Activated CD4-positive, alpha-beta T cell treated with anti-CD3 and anti-CD28 coated beads, Interleukin-10, Interleukin-2, amounts not matched to agents 100 ng/mL and 50 ng/mL, durations not matched to agents 16 hours and 8 hours (primary cell): ENCODE data around the gene MRI1.

Experiments used
- DNase-seq: peaks from one replicate; pipeline ENCODE4 v3.0.0-alpha.2; 2020

The MRI1 gene

DNA sequence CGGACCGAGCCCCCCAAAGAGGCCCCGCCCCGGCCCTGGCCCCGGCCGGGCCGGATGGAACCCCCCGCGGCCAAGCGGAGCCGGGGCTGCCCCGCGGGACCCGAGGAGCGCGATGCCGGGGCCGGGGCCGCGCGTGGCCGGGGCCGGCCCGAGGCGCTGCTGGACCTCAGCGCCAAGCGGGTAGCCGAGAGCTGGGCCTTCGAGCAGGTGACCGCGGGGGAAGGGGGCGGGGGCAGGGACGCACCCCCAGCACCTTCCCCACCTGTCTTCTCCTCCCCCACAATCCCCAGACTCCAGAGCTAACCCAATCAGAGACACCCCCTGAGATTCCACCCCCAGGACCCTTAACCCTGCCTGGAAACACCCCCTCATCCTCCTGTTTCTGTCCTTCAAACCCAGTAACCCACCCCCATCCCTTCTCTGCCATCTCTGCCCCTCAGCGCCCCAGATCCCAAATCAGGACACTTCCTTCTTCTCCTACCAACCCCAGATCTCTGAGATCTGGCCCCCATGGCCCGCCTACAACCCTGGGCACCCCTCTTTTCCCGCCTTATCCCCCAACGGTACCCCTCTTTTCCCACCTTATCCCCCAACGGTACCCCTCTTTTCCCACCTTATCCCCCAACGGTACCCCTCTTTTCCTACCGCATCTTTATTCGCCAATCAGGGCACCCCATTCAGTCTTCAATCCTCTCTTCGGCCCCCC is 31.4 kb downstream of the MRI1 start:
- DNase-seq = no peak

DNA sequence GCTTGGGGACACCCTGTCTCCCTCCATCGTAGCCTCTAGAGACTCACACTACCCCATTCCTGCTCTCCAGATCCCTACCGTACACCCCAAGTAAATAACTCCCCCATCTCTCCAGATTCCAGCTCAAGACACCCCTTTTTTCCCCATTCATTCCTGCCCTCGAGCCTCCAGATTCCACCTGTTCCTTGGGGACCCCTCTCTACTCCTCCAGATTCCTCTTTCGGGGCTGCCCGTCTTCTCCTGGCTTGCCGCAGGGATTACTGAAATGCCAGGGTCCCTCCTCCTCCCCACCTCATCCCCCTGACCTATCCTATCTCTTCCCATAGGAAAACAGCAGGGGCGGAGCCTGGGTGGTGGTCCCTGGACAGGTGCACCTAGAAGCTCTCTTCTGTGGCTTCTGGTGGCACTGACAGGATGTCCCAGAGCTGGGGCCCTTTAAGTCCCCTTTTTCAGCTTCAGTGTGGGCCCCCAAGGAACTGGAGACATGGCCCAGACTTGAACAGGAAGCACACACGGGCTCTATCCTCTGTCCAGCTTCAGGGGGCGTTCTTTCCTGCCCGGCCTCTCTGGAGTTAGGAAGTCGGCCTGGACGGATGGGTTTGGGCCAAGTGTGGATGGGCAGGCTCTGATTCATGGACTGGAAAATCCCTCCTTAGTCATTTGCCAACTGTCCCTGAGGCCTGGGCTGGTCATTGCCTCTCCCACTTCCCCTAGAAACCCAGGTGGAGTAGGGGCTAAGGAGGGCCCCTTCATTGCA is 32.2 kb downstream of the MRI1 start:
- DNase-seq = no peak

- DNase-seq = no peak
Observed at GRCh38 chr19:13797058-13797440, 32.7 kb downstream of the MRI1 start.

DNA sequence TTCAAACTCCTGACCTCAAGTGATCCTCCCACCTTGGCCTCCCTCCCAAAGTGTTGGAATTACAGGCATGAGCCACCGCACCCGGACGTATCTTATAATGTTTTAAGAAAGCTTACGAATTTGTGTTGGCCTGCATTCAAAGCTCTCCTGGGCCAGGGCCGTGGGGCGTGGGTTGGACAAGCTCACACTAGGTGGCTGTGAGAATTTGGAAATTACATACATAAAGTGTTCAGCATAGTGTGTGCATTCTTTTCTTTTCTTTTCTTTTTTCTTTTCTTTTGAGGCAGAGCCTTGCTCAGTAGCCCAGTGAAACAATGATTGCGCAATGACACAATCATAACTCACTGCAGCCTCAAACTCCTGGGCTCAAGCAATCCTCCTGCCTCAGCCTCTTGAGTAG is 33.5 kb downstream of the MRI1 start:
- DNase-seq = no peak

- DNase-seq = no peak
Observed at GRCh38 chr19:13799669-13800068, 35.3 kb downstream of the MRI1 start.

DNA sequence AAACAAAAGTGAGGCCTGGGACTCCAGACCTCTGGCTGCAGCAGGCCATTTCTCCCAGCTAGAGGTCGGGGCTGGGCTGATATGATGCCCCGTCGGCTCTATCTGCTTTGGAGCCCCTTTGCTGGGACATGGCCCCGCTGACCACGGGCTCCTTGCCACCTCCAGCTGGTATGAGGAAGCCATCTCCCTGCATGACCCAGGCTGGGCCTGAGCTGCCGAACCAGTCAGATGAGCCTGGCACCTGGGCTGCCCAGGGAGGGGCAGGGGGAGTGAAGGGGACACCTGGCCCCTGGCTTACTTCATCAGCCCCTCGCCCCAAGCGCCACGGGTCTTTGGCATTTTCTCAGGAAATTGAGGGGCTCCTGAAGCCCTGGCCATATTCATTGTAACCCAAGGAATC is 38.7 kb downstream of the MRI1 start:
- DNase-seq = no peak

GRCh38 chr19:13804830-13805683 is 40.7 kb downstream of the MRI1 start:
- DNase-seq = no peak

DNA sequence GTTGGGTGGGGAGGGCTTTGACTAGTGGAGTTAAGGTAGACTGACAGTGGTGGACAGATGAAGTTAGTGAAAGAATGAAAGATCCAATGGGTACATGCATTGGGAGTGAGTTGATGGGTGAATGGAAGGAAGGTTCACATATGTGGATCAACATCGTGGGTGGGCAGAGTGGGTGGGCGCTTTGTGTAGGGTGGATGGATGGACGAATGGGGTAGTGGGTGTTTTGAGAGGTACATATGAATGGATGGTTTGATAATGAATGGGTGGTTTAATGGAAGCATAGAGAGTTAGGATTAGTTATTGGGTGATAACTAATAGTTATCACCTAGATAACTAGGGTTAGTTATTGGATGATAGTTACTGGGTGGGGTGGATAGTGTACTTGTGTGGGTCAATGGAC is 42.4 kb downstream of the MRI1 start:
- DNase-seq = no peak

GRCh38 chr19:13807421-13808021 is 43.2 kb downstream of the MRI1 start:
- no peak for DNase-seq

- DNase-seq = no peak
Observed at GRCh38 chr19:13808856-13809255, 44.5 kb downstream of the MRI1 start.

- no peak for DNase-seq
Observed at GRCh38 chr19:13812544-13812943, 48.2 kb downstream of the MRI1 start.

DNA sequence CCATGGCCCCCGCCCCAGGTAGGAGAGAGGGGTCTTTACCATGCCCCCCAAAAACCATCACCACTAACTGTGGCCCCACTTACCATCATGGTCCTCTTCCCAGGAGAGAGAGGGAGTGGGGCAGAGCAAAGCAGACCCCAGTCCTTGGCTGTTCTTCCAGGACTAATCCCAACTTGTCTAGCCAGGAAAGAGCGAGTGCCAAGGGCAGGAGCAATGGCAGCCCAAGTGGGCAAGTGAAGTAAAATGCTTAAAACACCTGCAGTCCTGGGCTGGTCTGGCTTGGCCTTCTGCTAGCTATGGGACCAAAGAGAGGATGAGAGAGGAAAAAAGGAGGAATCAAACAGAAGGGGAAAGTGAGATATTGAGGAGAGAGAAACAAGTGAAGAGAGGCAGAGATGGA is 48.8 kb downstream of the MRI1 start:
- no peak for DNase-seq

DNA sequence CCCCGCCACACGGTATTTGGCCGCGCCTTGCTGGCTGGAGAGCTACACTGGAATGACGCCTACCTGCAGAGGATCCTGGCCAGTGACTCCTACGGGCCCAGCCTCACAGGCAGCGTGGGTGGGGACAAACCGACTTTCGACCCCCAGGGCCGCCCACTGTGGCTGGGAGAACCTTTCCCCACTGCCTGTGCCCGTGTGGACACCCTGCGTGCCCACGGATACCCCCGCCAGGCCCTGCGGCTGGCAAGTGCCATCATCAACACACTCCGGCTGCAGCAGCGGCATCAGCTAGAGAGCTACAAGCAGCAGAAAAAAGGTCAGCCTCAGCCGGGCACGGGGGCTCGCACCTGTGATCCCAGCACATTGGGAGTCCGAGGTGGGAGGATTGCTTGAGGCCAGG is 50.2 kb downstream of the MRI1 start:
- DNase-seq = no peak

- DNase-seq = no peak
Observed at GRCh38 chr19:13817018-13817614, 52.8 kb downstream of the MRI1 start.

- DNase-seq = no peak
Observed at GRCh38 chr19:13817615-13818371, 53.5 kb downstream of the MRI1 start.

GRCh38 chr19:13819238-13819637 is 54.9 kb downstream of the MRI1 start:
- no peak for DNase-seq

DNA sequence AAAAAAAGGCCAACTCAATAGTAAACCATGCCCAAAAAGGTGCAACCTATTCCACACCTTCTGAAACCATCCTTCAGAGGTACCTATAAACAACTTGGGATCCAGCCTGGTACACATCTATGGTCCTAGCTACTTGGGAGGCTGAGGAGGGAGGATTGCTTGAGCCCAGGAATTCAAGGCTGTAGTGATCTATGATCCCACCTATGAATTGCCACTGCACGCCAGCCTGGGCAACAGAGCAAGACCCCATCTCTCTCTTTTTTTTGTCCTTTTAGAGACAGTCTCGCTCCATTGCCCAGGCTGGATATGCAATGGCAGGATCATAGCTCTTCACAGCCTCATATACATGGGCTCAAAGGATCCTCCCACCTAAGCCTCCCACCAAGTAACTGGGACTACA is 57.0 kb downstream of the MRI1 start:
- no peak for DNase-seq

DNA sequence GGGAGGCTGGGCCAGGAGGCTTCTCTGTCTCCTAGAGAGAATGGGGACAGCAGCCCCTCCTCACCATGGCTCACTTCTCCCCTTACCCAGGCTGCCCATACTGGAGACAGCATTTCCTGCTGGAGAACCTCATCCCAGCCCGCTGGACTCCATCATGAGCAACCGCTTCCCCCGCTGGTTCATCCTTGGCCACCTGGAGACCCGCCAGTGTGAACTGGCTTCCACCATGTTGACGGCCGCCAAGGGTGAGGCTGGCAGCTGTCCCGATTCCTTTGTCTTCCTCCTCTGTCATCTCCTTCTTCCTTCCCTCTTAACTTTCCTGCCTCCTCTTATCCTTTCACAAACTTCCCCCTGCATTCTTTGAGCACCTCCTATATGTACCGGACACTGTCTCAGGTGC is 58.9 kb downstream of the MRI1 start:
- DNase-seq = no peak
